Loucy (cell line): ENCODE data around the gene SAMD15.
"Not testable (repeated sequence)": the region's sequence is repeated elsewhere in the genome, so short reads cannot be mapped to it uniquely, and the experiment has no call there.

ENCODE experiments used
- H2AFZ ChIP-seq: fragments of 200-600 bp; sonication (generic); 2 replicates; pipeline ENCODE4 v1.6.0; 2016; ENCODE audit warnings: antibody characterized with exemption, mild to moderate bottlenecking, low read length, moderate library complexity
- H3F3A ChIP-seq: fragments of 200-600 bp; 2 replicates; pipeline ENCODE4 v1.6.0; 2016; ENCODE audit warnings: antibody characterized with exemption, low read depth, mild to moderate bottlenecking
- H3K27me3 ChIP-seq: fragments of 200-600 bp; sonication (generic); 2 replicates; pipeline ENCODE4 v1.6.1; 2014; ENCODE audit warnings: low read length, mild to moderate bottlenecking; ENCODE audit not compliant: insufficient read depth, poor library complexity, severe bottlenecking
- H3K36me3 ChIP-seq: fragments of 200-600 bp; sonication (generic); 2 replicates; pipeline ENCODE4 v1.6.1; 2016; ENCODE audit warnings: low read length; ENCODE audit not compliant: insufficient read depth
- H3K4me1 ChIP-seq: fragments of 200-600 bp; sonication (generic); 2 replicates; pipeline ENCODE4 v1.5.1; 2014; ENCODE audit warnings: low read length, mild to moderate bottlenecking; ENCODE audit not compliant: insufficient read depth, poor library complexity, severe bottlenecking
- H3K4me2 ChIP-seq: fragments of 200-600 bp; sonication (generic); 2 replicates; pipeline ENCODE4 v1.6.0; 2014; ENCODE audit warnings: antibody characterized with exemption, low read length, low read depth, mild to moderate bottlenecking; ENCODE audit not compliant: poor library complexity, severe bottlenecking
- H3K4me3 ChIP-seq: fragments of 200-600 bp; sonication (generic); 2 replicates; pipeline ENCODE4 v1.5.1; 2014; ENCODE audit warnings: low read length, mild to moderate bottlenecking, mixed read lengths; ENCODE audit not compliant: poor library complexity, severe bottlenecking
- H3K79me2 ChIP-seq: fragments of 200-600 bp; sonication (generic); 2 replicates; pipeline ENCODE4 v1.6.1; 2014; ENCODE audit warnings: low read length; ENCODE audit not compliant: insufficient read depth
- H3K9ac ChIP-seq: fragments of 200-600 bp; sonication (generic); 2 replicates; pipeline ENCODE4 v1.6.0; 2014; ENCODE audit warnings: mild to moderate bottlenecking, low read depth, low read length, moderate library complexity; ENCODE audit not compliant: poor library complexity, severe bottlenecking
- H3K9me2 ChIP-seq: fragments of 200-600 bp; sonication (generic); replicated peaks from 2 replicates; pipeline ENCODE4 v1.6.1; 2016; ENCODE audit warnings: low read depth, low read length, mixed read lengths
- H3K9me3 ChIP-seq: fragments of 200-600 bp; sonication (generic); 2 replicates; pipeline ENCODE4 v1.6.1; 2014; ENCODE audit warnings: mild to moderate bottlenecking, antibody characterized with exemption, low read length, low read depth; ENCODE audit not compliant: insufficient read depth
- H4K20me1 ChIP-seq: fragments of 200-600 bp; sonication (generic); 2 replicates; pipeline ENCODE4 v1.6.0; 2014; ENCODE audit warnings: antibody characterized with exemption, low read length, mild to moderate bottlenecking; ENCODE audit not compliant: insufficient read depth, poor library complexity, severe bottlenecking
- EZH2phosphoT487 ChIP-seq: fragments of 200-600 bp; IDR thresholded peaks from 2 replicates; pipeline ENCODE4 v1.6.1; 2018; ENCODE audit warnings: antibody characterized with exemption, mild to moderate bottlenecking, moderate library complexity, borderline replicate concordance
- TF ChIP-seq, protein P1 (sequence below): fragments of 200-600 bp; sonication (generic); conservative IDR thresholded peaks from 2 replicates; pipeline ENCODE4 v1.5.1; 2014; ENCODE audit warnings: mild to moderate bottlenecking, antibody characterized with exemption, low read length

Gene SAMD15

DNA sequence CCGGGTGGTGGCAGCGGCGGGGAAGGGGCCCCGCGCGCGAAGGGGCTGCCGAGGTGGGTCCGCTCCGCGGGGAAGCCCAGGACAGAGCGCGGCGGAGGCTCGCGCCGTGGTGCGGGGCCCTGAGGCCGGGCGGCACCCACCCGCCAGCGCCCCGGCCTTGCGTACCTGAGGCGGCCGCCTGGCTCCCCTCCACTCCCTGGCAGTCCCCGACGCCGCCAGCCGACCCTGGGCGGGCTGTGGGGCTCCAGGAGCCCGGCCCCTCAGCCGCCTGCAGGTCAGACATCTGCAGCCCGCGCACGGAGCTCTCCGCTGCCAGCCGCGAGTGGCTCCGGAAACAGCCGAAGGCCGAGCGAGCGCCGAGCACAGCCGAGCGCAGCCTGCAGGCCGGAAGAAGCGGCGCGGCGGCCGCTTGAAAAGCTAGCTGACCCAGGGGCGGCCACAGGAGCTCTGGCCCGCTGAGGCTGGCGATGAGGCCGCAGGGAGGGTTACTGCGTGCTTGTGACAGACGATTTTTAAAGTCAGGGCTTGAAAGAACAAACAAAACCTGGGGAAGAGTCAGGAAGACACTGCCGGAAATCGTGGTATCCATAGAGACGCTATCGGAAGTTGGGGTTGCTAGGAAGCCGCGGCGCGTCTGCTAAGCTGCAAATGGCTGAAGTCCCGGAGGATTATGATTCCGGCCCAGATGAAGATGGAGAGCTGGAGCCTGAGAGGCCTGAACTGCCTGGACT, at the start of gene SAMD15, which contains the start of gene TMED8:
Gene SAMD15 (plus strand): TSS at position 609 of the 731 bp plus-strand sequence. CDS start 40 bp downstream, at position 649.
Gene TMED8 (minus strand): TSS at position 324 of the 731 bp plus-strand sequence. CDS start 41 bp downstream, at position 283.
- Histone ChIP-seq H3K9ac (peak within 1 kb of the TSS; percentile 87), H3K4me1 (peaks cover 48% of the 10 kb centered on the region), H4K20me1 (no peaks in the 10 kb centered on the region), H3K9me3 (no peaks in the 10 kb centered on the region), H3K9me2 (no peaks in the 10 kb centered on the region), H3F3A (0 out of 2 replicates have a peak, but pooled peaks cover 7% of the 10 kb centered on the region), H3K36me3 (no peaks in the 10 kb centered on the region), H3K4me2 (peak within 1 kb of the TSS; percentile 97), H3K4me3 (peak within 1 kb of the TSS; percentile 82), H3K79me2 (peaks cover 32% of the 10 kb centered on the region), H2AFZ (peak within 1 kb of the TSS; percentile 96), H3K27me3 (no peaks in the 10 kb centered on the region)
- no peak for TF ChIP-seq EZH2phosphoT487
- TF ChIP-seq, protein P1, sequence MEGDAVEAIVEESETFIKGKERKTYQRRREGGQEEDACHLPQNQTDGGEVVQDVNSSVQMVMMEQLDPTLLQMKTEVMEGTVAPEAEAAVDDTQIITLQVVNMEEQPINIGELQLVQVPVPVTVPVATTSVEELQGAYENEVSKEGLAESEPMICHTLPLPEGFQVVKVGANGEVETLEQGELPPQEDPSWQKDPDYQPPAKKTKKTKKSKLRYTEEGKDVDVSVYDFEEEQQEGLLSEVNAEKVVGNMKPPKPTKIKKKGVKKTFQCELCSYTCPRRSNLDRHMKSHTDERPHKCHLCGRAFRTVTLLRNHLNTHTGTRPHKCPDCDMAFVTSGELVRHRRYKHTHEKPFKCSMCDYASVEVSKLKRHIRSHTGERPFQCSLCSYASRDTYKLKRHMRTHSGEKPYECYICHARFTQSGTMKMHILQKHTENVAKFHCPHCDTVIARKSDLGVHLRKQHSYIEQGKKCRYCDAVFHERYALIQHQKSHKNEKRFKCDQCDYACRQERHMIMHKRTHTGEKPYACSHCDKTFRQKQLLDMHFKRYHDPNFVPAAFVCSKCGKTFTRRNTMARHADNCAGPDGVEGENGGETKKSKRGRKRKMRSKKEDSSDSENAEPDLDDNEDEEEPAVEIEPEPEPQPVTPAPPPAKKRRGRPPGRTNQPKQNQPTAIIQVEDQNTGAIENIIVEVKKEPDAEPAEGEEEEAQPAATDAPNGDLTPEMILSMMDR, result no peak

DNA sequence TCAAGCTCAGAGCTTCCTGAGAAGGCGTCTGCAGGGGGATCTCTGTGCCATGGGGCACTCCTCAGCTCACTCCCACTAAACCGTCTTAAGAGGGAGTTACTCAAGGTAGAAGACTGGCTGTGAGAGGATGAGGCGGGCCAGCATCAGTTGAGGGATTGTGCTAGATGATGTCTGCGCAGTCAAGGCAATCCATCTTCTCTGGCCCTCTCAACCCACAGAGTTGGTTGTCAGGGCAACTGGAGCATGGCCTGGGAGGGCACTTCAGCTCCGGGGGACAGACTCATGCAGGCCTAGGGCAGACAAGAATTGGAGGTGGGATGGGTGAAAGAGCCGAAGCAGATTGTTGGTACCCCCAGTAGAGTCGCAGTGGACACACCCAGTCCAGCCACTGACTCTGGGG, 47.3 kb upstream of the SAMD15 start:
- no peaks in the 10 kb centered on the region for H3K36me3 ChIP-seq
- no peaks in the 10 kb centered on the region for H3K4me1 ChIP-seq
- TF ChIP-seq, protein P1, result no peak
- no peak for TF ChIP-seq EZH2phosphoT487
- no peaks in the 10 kb centered on the region for H3F3A ChIP-seq
- H3K79me2 ChIP-seq, result no peaks in the 10 kb centered on the region
- no peaks in the 10 kb centered on the region for H3K9me2 ChIP-seq
- H3K27me3 ChIP-seq, result no peaks in the 10 kb centered on the region
- no peaks in the 10 kb centered on the region for H3K9me3 ChIP-seq
- no peak overlapping the region for H2AFZ ChIP-seq
- no peak overlapping the region for H3K4me2 ChIP-seq
- H4K20me1 ChIP-seq, result no peaks in the 10 kb centered on the region
- H3K9ac ChIP-seq, result no peak overlapping the region
- no peak overlapping the region for H3K4me3 ChIP-seq

DNA sequence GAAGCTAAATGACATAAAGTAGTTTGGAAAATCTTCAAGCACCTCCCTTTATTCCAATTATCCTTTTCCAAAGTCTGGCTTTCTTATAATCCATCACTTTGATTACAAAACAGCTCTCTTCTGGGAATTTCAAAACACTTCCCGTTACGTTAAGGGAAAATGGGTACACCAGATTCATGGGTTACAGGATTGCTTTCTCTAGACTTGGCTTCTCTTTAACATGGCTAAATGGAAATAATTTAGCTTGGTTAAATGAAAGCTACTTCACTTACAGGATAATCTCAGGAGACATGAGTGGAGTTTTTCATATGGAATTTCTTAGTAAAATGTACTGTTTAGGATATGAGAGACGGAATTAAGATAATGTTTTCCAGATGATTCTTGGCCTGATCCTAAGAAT, 41.6 kb upstream of the SAMD15 start:
- Histone ChIP-seq H3K9me2 (no peaks in the 10 kb centered on the region), H3K4me3 (no peak overlapping the region), H3K9ac (no peak overlapping the region), H3K79me2 (no peaks in the 10 kb centered on the region), H3K27me3 (no peaks in the 10 kb centered on the region), H3K4me1 (no peaks in the 10 kb centered on the region), H3K36me3 (peaks cover 6% of the 10 kb centered on the region; the same call in 1 of the 2 replicates), H3F3A (no peaks in the 10 kb centered on the region), H3K4me2 (no peak overlapping the region), H4K20me1 (no peaks in the 10 kb centered on the region), H2AFZ (no peak overlapping the region), H3K9me3 (no peaks in the 10 kb centered on the region)
- TF ChIP-seq EZH2phosphoT487, result no peak
- TF ChIP-seq, protein P1, result no peak

DNA sequence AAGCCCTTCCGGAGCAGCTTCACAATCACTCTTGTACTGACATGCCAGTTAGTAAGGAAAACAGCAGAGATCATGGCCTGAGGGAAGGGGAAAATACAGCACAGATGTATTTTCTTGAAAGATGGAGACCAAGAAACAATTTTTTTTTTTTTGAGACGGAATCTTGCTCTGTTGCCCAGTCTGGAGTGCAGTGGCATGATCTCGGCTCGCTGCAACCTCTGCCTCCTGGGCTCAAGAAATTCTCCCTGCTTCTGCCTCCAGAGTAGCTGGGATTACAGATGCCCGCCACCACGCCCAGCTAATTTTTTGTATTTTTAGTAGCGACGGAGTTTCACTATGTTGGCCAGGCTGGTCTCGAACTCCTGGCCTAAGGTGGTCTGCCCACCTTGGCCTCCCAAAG, 39.9 kb upstream of the SAMD15 start:
- not testable (repeated sequence) for H3F3A ChIP-seq, H3K9ac ChIP-seq, H3K9me2 ChIP-seq, H3K4me2 ChIP-seq, H3K79me2 ChIP-seq, H2AFZ ChIP-seq, H3K9me3 ChIP-seq, H3K4me1 ChIP-seq, H3K4me3 ChIP-seq, H4K20me1 ChIP-seq, H3K27me3 ChIP-seq
- H3K36me3 ChIP-seq, result peaks cover 19% of the 10 kb centered on the region; the same call in 1 of the 2 replicates
